ENCODE measurements around the gene CLEC9A. TPM values are rescaled to one million over a fixed set of nuclear protein-coding genes. Genes with fewer than 3 reads are reported as not detected.

CLEC9A gene
- total RNA-seq, 2 experiments from 2014 or later = not detected

DNA sequence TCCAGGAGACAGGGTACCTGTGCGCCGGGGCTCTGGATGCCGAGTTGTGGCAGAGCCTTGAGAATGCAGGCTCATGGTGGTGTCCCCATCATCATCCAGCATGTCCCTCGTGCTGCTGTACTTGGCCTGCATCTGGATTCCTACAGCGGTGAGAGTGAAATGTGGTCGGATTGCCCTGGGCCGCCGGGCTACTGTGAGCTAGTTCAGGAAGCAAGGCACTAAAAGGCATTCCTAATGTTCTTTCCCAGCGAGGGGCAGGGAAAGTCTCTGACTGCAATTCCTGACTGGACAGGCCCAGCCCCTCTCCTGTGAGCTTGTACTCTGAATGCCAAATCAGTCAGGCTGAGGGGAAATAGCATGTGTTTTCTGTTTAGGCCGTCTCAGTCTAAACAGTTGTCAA is 68.3 kb downstream of the CLEC9A start, which contains the start of gene CLEC1A:
TSS of gene CLEC1A (minus strand) at position 195 of the 400 bp plus-strand sequence. CDS start at position 132, 63 bp downstream.
- TF ChIP-seq, protein P1, sequence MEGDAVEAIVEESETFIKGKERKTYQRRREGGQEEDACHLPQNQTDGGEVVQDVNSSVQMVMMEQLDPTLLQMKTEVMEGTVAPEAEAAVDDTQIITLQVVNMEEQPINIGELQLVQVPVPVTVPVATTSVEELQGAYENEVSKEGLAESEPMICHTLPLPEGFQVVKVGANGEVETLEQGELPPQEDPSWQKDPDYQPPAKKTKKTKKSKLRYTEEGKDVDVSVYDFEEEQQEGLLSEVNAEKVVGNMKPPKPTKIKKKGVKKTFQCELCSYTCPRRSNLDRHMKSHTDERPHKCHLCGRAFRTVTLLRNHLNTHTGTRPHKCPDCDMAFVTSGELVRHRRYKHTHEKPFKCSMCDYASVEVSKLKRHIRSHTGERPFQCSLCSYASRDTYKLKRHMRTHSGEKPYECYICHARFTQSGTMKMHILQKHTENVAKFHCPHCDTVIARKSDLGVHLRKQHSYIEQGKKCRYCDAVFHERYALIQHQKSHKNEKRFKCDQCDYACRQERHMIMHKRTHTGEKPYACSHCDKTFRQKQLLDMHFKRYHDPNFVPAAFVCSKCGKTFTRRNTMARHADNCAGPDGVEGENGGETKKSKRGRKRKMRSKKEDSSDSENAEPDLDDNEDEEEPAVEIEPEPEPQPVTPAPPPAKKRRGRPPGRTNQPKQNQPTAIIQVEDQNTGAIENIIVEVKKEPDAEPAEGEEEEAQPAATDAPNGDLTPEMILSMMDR (IDR thresholded peaks at IDR 0.05) = no peak
- CTCF ChIA-PET = no interaction called here
- intact Hi-C loops (cut with micrococcal nuclease) = no loop called here
- DNase-seq = no peak
- Mint-ChIP-seq H3K4me1 (ENCODE audit: low read depth) (no peaks in the 10 kb centered on the region), H3K27me3 (peaks cover 3% of the 10 kb centered on the region), H3K4me3 (no peak within 1 kb of the TSS), H3K36me3 (ENCODE audit: low read depth) (no peaks in the 10 kb centered on the region), H3K27ac (no peak within 1 kb of the TSS), H3K9me3 (peaks cover 5% of the 10 kb centered on the region)
- ATAC-seq = no peak
- POLR2A ChIA-PET = interaction anchor here (0.6 kb wide), 1 partner anchor 266 kb away, joined by 4 read pairs; no protein-coding TSS in a partner anchor

DNA sequence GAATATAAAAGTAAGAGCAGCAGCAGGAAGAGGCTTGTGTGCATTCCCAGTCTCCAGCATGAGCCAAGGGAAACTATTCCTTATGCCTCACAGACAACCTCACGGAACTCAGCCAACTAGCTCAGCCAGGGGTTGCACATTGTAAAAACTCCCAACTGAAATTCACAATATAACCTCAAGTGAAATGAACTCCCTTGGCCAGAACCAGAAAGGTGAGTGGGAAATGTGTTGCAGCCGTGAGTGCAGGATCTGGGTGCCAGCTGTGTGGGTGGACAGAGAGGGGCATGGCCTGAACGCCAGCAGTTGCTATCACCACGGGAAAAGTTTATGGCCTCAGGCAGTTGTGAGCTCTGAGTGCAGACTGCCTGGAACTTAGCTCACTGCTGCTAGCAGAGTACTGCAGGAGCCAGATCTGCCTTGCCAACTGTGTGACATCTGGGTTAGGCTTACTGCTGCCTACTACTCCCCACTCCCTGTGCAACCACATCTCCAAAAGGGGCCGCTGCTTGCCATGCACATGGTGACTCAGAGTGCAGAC is 70.6 kb downstream of the CLEC9A start:
- ChIA-PET CTCF (no interaction called here), POLR2A (no interaction called here)
- Mint-ChIP-seq H3K9me3 (peaks cover 7% of the 10 kb centered on the region), H3K4me1 (ENCODE audit: low read depth) (no peaks in the 10 kb centered on the region), H3K36me3 (ENCODE audit: low read depth) (no peaks in the 10 kb centered on the region), H3K27ac (no peak overlapping the region), H3K4me3 (no peak overlapping the region), H3K27me3 (peaks cover 12% of the 10 kb centered on the region)
- intact Hi-C loops (cut with micrococcal nuclease) = no loop called here
- TF ChIP-seq, protein P1 (IDR thresholded peaks at IDR 0.05) = no peak
- no peak for ATAC-seq
- DNase-seq = no peak

DNA sequence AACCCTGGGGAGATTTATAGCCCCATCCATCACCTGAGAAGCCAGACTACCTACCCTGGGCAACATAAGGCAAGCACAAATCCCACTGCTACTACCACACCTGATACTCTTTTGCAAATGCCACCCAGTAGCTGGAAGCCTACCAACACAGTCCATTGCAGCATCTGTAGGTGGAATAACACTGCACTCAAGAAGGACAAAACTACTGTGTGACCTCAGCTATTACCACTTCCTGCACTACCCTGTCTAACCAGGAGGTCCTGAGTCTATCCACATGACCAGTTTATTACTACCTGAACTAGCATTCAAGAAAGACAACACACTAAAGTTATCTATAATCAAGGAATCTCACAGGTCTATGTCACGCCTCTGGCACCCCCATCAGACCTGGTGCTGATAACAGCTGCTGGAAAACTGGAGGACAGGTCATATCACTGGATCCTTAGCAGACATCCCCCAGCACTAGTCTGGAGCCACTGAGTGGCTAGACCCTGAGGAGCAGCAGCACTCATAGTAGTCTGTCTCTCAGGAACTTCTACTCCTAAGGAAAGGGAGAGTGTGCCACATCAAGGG is 71.3 kb downstream of the CLEC9A start:
- ChIA-PET POLR2A (interaction anchor here (0.6 kb wide), 1 partner anchor 288 kb away, joined by 3 read pairs; no protein-coding TSS in a partner anchor), CTCF (no interaction called here)
- Mint-ChIP-seq H3K4me3 (no peak overlapping the region), H3K4me1 (ENCODE audit: low read depth) (no peaks in the 10 kb centered on the region), H3K27me3 (peaks cover 13% of the 10 kb centered on the region), H3K27ac (no peak overlapping the region), H3K9me3 (peaks cover 7% of the 10 kb centered on the region), H3K36me3 (ENCODE audit: low read depth) (no peaks in the 10 kb centered on the region)
- TF ChIP-seq, protein P1 (IDR thresholded peaks at IDR 0.05) = no peak
- ATAC-seq (no peak), DNase-seq (no peak)
- intact Hi-C loops (cut with micrococcal nuclease) = no loop called here

DNA sequence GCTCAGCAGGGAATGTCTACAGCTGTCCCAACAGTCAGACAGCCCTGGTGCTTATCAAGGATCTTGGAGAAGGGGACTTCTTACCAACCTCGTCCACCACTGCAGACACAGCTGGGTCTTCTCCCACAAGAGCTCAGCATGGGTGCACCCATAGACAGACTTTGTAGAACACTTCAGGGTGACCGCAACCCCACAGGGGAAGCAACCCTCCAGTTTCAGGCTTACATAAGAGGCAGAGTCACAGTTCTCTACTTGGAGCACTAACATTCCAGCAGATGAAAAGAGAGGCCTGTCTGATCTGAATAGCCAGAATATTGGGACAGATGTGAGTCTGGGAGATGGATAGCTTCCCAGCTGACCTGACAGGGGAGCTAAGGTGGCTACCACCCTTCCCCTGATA is 71.8 kb downstream of the CLEC9A start:
- Mint-ChIP-seq H3K4me1 (ENCODE audit: low read depth) (no peaks in the 10 kb centered on the region), H3K9me3 (peaks cover 9% of the 10 kb centered on the region), H3K27me3 (peaks cover 14% of the 10 kb centered on the region), H3K4me3 (no peak overlapping the region), H3K27ac (no peak overlapping the region), H3K36me3 (ENCODE audit: low read depth) (no peaks in the 10 kb centered on the region)
- ATAC-seq (no peak), DNase-seq (no peak)
- intact Hi-C loops (cut with micrococcal nuclease) = no loop called here
- TF ChIP-seq, protein P1 (IDR thresholded peaks at IDR 0.05) = no peak
- ChIA-PET CTCF (no interaction called here), POLR2A (interaction anchor here (0.6 kb wide), 1 partner anchor 289 kb away, joined by 3 read pairs; no protein-coding TSS in a partner anchor)

DNA sequence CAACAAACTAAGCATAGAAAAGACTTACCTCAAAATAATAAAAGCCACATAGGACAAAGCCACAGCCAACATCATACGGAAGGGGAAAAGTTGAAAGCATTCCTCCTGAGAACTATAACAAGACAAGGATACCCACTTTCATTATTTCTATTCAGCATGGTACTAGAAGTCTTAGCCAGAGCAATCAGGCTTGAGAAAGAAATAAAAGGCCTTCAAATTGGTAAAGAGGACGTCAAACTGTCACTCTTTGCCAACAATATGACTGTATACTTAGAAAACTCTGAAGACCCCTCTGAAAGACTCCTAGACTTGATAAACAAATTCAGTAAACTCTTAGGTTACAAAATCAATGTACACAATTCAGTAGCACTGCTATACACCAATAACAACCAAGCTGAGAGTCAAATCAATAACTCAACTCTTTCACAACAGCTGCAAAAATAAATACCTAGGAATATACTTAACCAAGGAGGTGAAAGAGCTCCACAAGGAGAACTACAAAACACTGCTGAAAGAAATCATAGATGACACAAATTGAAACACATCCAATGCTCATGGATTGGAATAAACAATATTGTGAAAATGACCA is 79.9 kb downstream of the CLEC9A start:
- TF ChIP-seq, protein P1 (IDR thresholded peaks at IDR 0.05) = no peak
- intact Hi-C loops (cut with micrococcal nuclease) = no loop called here
- ChIA-PET POLR2A (interaction anchor here (1.4 kb wide), 1 partner anchor 12 kb away, joined by 3 read pairs; no protein-coding TSS in a partner anchor), CTCF (interaction anchor here (1.0 kb wide), 1 partner anchor 43 kb away, joined by 3 read pairs; no protein-coding TSS in a partner anchor)
- H3K27ac Mint-ChIP-seq = no peak overlapping the region
- no peak for ATAC-seq
- DNase-seq = no peak
- H3K36me3 Mint-ChIP-seq (ENCODE audit: low read depth) = no peaks in the 10 kb centered on the region
- H3K27me3 Mint-ChIP-seq = peaks cover 10% of the 10 kb centered on the region
- H3K9me3 Mint-ChIP-seq = peaks cover 3% of the 10 kb centered on the region
- no peak overlapping the region for H3K4me3 Mint-ChIP-seq
- H3K4me1 Mint-ChIP-seq (ENCODE audit: low read depth) = no peaks in the 10 kb centered on the region
